AG09319 (cell line): ENCODE measurements around the gene TPPP3.
"Not testable (repeated sequence)": the region's sequence is repeated elsewhere in the genome, so short reads cannot be mapped to it uniquely, and the experiment has no call there.

Experiments used
- DNase-seq: peaks from one replicate; pipeline ENCODE4 v3.0.0-alpha.2; 2010; ENCODE audit warnings: low read depth; ENCODE audit errors: extremely low read depth
- TF ChIP-seq, protein P1 (sequence below): IDR thresholded peaks from 2 replicates; pipeline ENCODE4 v1.5.1; 2011; ENCODE audit warnings: low read depth, mild to moderate bottlenecking, inconsistent platforms, low read length, moderate library complexity

Gene TPPP3

GRCh38 chr16:67361038-67361437 is 32.3 kb downstream of the TPPP3 start:
- TF ChIP-seq, protein P1, sequence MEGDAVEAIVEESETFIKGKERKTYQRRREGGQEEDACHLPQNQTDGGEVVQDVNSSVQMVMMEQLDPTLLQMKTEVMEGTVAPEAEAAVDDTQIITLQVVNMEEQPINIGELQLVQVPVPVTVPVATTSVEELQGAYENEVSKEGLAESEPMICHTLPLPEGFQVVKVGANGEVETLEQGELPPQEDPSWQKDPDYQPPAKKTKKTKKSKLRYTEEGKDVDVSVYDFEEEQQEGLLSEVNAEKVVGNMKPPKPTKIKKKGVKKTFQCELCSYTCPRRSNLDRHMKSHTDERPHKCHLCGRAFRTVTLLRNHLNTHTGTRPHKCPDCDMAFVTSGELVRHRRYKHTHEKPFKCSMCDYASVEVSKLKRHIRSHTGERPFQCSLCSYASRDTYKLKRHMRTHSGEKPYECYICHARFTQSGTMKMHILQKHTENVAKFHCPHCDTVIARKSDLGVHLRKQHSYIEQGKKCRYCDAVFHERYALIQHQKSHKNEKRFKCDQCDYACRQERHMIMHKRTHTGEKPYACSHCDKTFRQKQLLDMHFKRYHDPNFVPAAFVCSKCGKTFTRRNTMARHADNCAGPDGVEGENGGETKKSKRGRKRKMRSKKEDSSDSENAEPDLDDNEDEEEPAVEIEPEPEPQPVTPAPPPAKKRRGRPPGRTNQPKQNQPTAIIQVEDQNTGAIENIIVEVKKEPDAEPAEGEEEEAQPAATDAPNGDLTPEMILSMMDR = no peak
- no peak for DNase-seq

GRCh38 chr16:67359540-67360269 is 33.6 kb downstream of the TPPP3 start:
- DNase-seq = not testable (repeated sequence)

DNA sequence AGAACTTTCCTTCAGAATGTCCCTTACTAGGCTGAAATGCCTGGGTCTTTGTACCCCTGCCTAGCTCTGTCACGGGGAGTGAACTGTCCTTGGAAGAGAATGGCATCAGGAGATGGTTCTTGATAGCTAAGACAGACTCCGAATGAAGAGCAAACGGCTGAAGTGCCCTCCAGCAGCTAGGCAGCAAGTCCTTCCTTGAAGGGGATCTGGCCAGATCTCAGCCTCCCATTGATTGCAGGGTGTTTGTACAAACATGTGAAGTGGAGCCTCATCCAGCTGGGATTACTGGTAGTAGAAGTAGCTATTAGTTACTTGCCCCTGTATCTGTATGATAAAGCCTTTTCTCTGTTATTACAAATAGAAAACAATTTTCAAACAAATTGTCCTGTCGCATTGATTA is 35.7 kb downstream of the TPPP3 start:
- no peak for DNase-seq
- TF ChIP-seq, protein P1 = no peak

GRCh38 chr16:67356396-67356795 is 36.9 kb downstream of the TPPP3 start:
- DNase-seq = no peak
- TF ChIP-seq, protein P1 = no peak

DNA sequence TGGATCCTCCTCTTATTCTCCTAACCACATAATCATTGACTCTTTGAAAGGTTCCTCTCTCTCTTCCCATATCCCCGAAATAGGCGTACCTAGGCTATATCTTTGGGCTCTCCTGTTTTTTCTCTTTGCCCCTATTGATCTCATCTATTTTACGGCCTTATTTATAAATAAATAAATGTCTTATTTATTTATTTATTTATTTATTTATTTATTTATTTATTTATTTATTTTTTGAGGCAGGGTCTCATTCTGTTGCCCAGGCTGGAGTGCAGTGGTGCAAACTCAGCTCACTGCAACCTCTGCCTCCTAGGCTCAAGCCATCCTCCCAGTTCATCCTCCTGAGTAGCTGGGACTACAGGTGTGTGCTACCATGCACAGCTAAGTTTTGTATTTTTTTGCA is 40.8 kb downstream of the TPPP3 start:
- not testable (repeated sequence) for DNase-seq

GRCh38 chr16:67350324-67350723 is 43.0 kb downstream of the TPPP3 start:
- TF ChIP-seq, protein P1 = no peak

DNA sequence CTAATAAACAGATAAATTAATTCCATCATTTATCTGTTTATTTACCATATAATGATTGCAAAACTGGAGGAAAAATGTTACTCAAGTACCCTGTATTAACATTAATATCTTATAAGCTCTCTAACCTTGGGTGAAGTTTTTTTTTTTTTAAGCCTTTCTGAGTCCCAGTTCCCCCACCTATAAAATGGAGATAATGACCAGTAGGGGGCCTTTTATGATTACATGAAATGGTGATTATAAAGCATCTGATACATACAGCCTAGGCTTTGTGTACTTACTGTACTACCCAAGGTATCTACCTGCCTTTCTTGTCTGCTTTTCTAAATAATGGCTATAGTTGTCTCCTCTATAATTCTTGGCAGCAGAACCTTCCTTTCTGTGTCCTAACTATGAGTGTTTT is 44.1 kb downstream of the TPPP3 start:
- DNase-seq = no peak
- TF ChIP-seq, protein P1 = peak; percentile 31

More at GRCh38 chr16:67350324-67350723, 43.0 kb downstream of the TPPP3 start:
- DNase-seq = no peak

DNA sequence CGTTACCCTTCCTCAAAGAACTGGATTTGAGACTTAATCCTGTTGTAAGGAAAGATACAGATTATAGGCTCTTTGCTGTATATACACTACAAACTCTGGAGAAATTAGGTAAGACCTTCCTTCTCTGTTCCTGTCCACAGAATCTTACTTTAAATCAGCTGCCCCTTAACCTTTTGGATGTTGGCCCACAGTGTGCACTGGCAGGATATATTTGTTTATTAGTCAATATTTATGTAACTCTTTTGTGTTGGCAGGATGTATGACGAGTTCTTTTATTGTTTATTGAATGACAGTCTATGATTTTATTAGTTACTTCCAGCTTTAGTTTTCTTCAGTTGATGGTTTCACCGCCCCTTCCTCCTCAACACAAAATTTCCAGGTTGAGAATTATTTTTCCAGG is 47.0 kb downstream of the TPPP3 start:
- DNase-seq = no peak
- TF ChIP-seq, protein P1 = no peak
